IPS DF 6.9 (cell line): Measurements from ENCODE around the gene E2F2.
"Not testable (repeated sequence)": the region's sequence is repeated elsewhere in the genome, so short reads cannot be mapped to it uniquely, and the experiment has no call there.

Experiments used
- DNase-seq: peaks from one replicate; pipeline ENCODE4 v3.0.0-alpha.2; 2013; ENCODE audit warnings: low read depth, low spot score
- H3K27ac ChIP-seq: one replicate; pipeline ENCODE4 v1.5.1; 2013; ENCODE audit warnings: low read length, control low read depth
- H3K27me3 ChIP-seq: 2 replicates; pipeline ENCODE4 v1.6.1; 2013; ENCODE audit warnings: mild to moderate bottlenecking, low read length; ENCODE audit not compliant: control insufficient read depth, insufficient read depth
- H3K36me3 ChIP-seq: 2 replicates; pipeline ENCODE4 v1.6.1; 2013; ENCODE audit warnings: low read length; ENCODE audit not compliant: control insufficient read depth, insufficient read depth
- H3K4me1 ChIP-seq: 2 replicates; pipeline ENCODE4 v1.6.1; 2013; ENCODE audit warnings: low read length; ENCODE audit not compliant: control insufficient read depth, insufficient read depth
- H3K4me3 ChIP-seq: 2 replicates; pipeline ENCODE4 v1.5.1; 2013; ENCODE audit warnings: mild to moderate bottlenecking, low read length
- H3K9me3 ChIP-seq: 2 replicates; pipeline ENCODE4 v1.6.1; 2013; ENCODE audit warnings: low read length, inconsistent platforms; ENCODE audit not compliant: control insufficient read depth, insufficient read depth
- WGBS: extraction: QIAGEN DNeasy Blood & Tissue Kit; methylation state at CpG from one replicate; pipeline ENCODE4 v1.1.7; 2013; ENCODE audit warnings: mixed read lengths, missing lambda C conversion rate; ENCODE audit not compliant: insufficient read length, insufficient coverage; 5-methylcytosine and 5-hydroxymethylcytosine counted together

Gene E2F2

GRCh38 chr1:23521588-23521987 lies 9.4 kb downstream of the E2F2 start:
- no CpG with 5 or more reads among the region's 16 CpGs for WGBS
- Histone ChIP-seq H3K4me1 (peaks cover 2% of the 10 kb centered on the region; the same call in 1 of the 2 replicates), H3K27me3 (no peaks in the 10 kb centered on the region), H3K27ac (no peak overlapping the region), H3K4me3 (no peak overlapping the region), H3K9me3 (no peaks in the 10 kb centered on the region), H3K36me3 (peaks cover 4% of the 10 kb centered on the region; the same call in 1 of the 2 replicates)
- no peak for DNase-seq

GRCh38 chr1:23517581-23517980 lies 13.5 kb downstream of the E2F2 start:
- no peaks in the 10 kb centered on the region for H3K9me3 ChIP-seq
- H3K27me3 ChIP-seq = no peaks in the 10 kb centered on the region
- WGBS = no CpG with 5 or more reads among the region's 9 CpGs
- H3K36me3 ChIP-seq = peaks cover 4% of the 10 kb centered on the region; the same call in 1 of the 2 replicates
- H3K4me1 ChIP-seq = no peaks in the 10 kb centered on the region
- H3K27ac ChIP-seq = no peak overlapping the region
- no peak overlapping the region for H3K4me3 ChIP-seq
- no peak for DNase-seq

- no peak for DNase-seq
- no CpG with 5 or more reads among the region's 4 CpGs for WGBS
- H3K27ac ChIP-seq = no peak overlapping the region
- H3K9me3 ChIP-seq = no peaks in the 10 kb centered on the region
- no peak overlapping the region for H3K4me3 ChIP-seq
- no peaks in the 10 kb centered on the region for H3K4me1 ChIP-seq
- no peaks in the 10 kb centered on the region for H3K27me3 ChIP-seq
- H3K36me3 ChIP-seq = peaks cover 4% of the 10 kb centered on the region
Observed at GRCh38 chr1:23515905-23516304, 15.1 kb downstream of the E2F2 start.

- Histone ChIP-seq H3K27me3 (no peaks in the 10 kb centered on the region), H3K4me3 (no peak overlapping the region), H3K4me1 (no peaks in the 10 kb centered on the region), H3K9me3 (no peaks in the 10 kb centered on the region), H3K27ac (no peak overlapping the region), H3K36me3 (peaks cover 10% of the 10 kb centered on the region)
- no peak for DNase-seq
- WGBS = no CpG with 5 or more reads among the region's 3 CpGs
Observed at GRCh38 chr1:23514111-23514679, 16.8 kb downstream of the E2F2 start.

- no CpG with 5 or more reads among the region's 15 CpGs for WGBS
- peaks cover 5% of the 10 kb centered on the region for H3K36me3 ChIP-seq
Observed at GRCh38 chr1:23509896-23510295, 21.1 kb downstream of the E2F2 start.

GRCh38 chr1:23506376-23507107 lies 24.5 kb downstream of the E2F2 start:
- no peaks in the 10 kb centered on the region for H3K4me1 ChIP-seq
- H3K4me3 ChIP-seq = no peak overlapping the region
- H3K36me3 ChIP-seq = peaks cover 5% of the 10 kb centered on the region; the same call in 1 of the 2 replicates
- DNase-seq = no peak
- no peaks in the 10 kb centered on the region for H3K9me3 ChIP-seq
- no peak overlapping the region for H3K27ac ChIP-seq
- H3K27me3 ChIP-seq = no peaks in the 10 kb centered on the region
- WGBS = no CpG with 5 or more reads among the region's 13 CpGs

More at GRCh38 chr1:23509896-23510295, 21.1 kb downstream of the E2F2 start:
- DNase-seq = no peak
- H3K9me3 ChIP-seq = no peaks in the 10 kb centered on the region
- no peaks in the 10 kb centered on the region for H3K4me1 ChIP-seq
- no peak overlapping the region for H3K4me3 ChIP-seq
- H3K27me3 ChIP-seq = no peaks in the 10 kb centered on the region
- H3K27ac ChIP-seq = no peak overlapping the region

GRCh38 chr1:23505851-23506250 lies 25.2 kb downstream of the E2F2 start:
- no CpG with 5 or more reads among the region's 6 CpGs for WGBS
- no peak overlapping the region for H3K27ac ChIP-seq
- H3K9me3 ChIP-seq = no peaks in the 10 kb centered on the region
- H3K27me3 ChIP-seq = no peaks in the 10 kb centered on the region
- no peaks in the 10 kb centered on the region for H3K4me1 ChIP-seq
- no peak overlapping the region for H3K4me3 ChIP-seq
- H3K36me3 ChIP-seq = 0 out of 2 replicates have a peak, but pooled peaks cover 5% of the 10 kb centered on the region
- DNase-seq = no peak

- not testable (repeated sequence) for DNase-seq, H3K9me3 ChIP-seq, H3K4me3 ChIP-seq, H3K36me3 ChIP-seq, H3K27ac ChIP-seq, H3K27me3 ChIP-seq, H3K4me1 ChIP-seq
- WGBS = no CpG with 5 or more reads among the region's 24 CpGs
Observed at GRCh38 chr1:23504156-23504555, 26.9 kb downstream of the E2F2 start.

GRCh38 chr1:23502951-23503350 lies 28.1 kb downstream of the E2F2 start:
- no peak overlapping the region for H3K27ac ChIP-seq
- no peaks in the 10 kb centered on the region for H3K9me3 ChIP-seq
- H3K4me1 ChIP-seq = no peaks in the 10 kb centered on the region
- H3K4me3 ChIP-seq = no peak overlapping the region
- no peak for DNase-seq
- WGBS = no CpG with 5 or more reads among the region's 6 CpGs
- no peaks in the 10 kb centered on the region for H3K36me3 ChIP-seq
- H3K27me3 ChIP-seq = no peaks in the 10 kb centered on the region

GRCh38 chr1:23500466-23500865 lies 30.6 kb downstream of the E2F2 start:
- H3K9me3 ChIP-seq = no peaks in the 10 kb centered on the region
- DNase-seq = no peak
- no peak overlapping the region for H3K27ac ChIP-seq
- H3K4me3 ChIP-seq = no peak overlapping the region
- H3K4me1 ChIP-seq = no peaks in the 10 kb centered on the region
- H3K27me3 ChIP-seq = no peaks in the 10 kb centered on the region
- WGBS = no CpG with 5 or more reads among the region's 2 CpGs
- H3K36me3 ChIP-seq = no peaks in the 10 kb centered on the region
